Fibroblast of villous mesenchyme (primary cell): ENCODE results near the gene KSR2. TPM values are rescaled to one million over a fixed set of nuclear protein-coding genes. Genes with fewer than 3 reads are reported as not detected.

Experiments
- DNase-seq: peaks from one replicate; pipeline ENCODE4 v3.0.0-alpha.2; 2010; ENCODE audit warnings: low read depth
- H3K4me3 ChIP-seq: 2 replicates; pipeline ENCODE4 v1.5.1; 2011; ENCODE audit warnings: low read depth, mild to moderate bottlenecking, low read length
- total RNA-seq: library from RNA; depleted of rRNA; stranded (reverse); fragments of >200 nt; gene quantifications from 2 replicates; pipeline ENCODE4 v1.2.3, GENCODE V29; 2012
- TF ChIP-seq, protein P1 (sequence below): IDR thresholded peaks from 2 replicates; pipeline ENCODE4 v1.5.1; 2012; ENCODE audit warnings: low read depth, mild to moderate bottlenecking, low read length; ENCODE audit not compliant: insufficient read depth

KSR2 gene
- total RNA-seq, 1 donor: not detected

DNA sequence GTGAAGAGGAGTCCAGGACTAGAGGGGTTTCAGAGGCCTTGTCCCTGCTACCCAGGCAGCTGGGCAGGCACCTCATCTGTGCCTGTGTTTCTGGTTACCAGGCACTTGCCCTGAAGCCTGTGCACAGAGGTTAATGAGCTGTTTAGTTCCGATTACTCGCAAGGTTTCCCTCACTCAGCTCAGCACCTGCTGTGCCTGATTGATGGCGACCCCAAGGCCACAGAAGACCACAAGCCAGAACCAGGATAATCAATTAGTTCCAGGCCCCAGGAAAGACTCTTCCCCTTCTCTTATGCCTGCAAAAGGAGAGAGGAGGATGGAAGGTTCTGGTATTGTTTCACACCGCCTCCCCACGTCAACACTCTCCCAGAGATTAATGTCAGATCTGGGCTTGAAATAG is 518.6 kb downstream of the KSR2 start:
- DNase-seq: no peak
- no peak overlapping the region for H3K4me3 ChIP-seq
- TF ChIP-seq, protein P1, sequence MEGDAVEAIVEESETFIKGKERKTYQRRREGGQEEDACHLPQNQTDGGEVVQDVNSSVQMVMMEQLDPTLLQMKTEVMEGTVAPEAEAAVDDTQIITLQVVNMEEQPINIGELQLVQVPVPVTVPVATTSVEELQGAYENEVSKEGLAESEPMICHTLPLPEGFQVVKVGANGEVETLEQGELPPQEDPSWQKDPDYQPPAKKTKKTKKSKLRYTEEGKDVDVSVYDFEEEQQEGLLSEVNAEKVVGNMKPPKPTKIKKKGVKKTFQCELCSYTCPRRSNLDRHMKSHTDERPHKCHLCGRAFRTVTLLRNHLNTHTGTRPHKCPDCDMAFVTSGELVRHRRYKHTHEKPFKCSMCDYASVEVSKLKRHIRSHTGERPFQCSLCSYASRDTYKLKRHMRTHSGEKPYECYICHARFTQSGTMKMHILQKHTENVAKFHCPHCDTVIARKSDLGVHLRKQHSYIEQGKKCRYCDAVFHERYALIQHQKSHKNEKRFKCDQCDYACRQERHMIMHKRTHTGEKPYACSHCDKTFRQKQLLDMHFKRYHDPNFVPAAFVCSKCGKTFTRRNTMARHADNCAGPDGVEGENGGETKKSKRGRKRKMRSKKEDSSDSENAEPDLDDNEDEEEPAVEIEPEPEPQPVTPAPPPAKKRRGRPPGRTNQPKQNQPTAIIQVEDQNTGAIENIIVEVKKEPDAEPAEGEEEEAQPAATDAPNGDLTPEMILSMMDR: no peak

DNA sequence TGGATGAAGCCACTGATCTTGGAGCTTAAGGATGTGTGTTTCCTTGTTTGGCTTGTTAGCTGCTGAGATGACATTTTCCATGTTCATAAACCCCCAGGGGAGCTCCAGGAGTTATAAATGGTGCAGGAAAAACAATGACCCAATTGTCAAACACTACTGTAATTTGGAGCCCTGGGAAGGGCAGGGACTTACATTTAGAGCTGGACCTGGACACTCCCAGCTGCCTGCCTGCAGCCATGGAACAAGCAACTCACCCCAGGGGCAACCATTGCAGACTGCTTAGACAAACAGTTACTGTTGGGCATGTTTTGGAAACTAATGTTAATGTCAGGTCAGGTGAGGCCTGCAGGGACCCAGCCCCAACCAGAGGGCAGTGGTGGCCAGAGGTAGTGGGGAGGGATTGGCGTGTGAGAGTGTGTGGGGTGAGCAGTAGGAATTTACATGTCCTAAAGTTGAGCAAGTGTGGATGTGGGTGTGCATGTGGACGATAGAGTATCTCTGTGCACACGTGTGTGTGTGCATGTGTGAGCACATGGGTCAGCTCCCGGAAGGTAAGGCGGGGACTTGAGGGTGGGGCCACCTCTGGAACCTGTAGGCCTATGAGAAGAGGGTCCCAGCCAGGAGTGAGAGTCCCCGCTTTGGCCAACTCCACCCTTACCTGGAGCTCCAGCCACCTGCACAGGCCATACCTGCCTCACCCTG is 521.0 kb downstream of the KSR2 start:
- TF ChIP-seq, protein P1: no peak
- no peak for DNase-seq

DNA sequence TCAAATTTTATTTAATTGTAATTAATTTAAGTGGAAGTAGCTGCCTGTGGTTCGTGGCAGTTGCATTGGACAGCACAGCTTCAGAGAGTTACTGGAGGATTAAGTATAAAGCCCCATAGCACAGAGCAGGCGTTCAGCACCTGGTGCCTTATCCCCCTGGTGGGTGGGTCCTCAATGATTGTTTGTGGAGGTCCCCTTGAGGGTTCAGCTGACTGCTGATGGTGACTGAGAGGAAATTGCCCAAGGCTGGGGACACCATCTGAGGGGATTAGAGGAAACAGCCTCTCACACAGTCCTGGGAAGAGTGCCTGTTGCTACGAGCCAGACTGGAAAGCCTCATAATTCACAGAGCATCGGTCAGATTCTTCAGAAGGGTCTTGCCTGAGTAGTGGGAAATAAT is 524.0 kb downstream of the KSR2 start:
- TF ChIP-seq, protein P1: no peak
- no peak overlapping the region for H3K4me3 ChIP-seq
- no peak for DNase-seq

More for the DNA sequence above, 521.0 kb downstream of the KSR2 start:
- no peak overlapping the region for H3K4me3 ChIP-seq

DNA sequence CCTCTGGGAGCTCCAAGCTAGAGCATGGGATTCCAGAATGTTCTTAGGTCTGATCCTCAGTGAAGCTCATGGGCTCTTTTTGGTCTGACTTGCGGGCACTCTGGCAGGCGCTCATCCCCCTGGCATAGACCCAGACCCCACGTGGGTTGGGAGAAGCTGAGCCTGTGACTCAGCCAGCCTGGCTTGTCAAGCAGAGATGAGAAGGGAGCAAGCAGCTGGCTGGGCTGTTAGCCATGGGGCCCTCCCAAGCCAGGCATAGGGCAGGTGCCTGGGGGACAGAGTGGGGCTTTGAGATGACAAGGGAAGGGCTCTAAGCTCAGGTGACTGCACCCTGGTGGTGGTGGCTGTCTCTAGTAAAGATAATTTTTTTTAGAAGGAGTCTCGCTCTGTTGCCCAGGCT is 527.0 kb downstream of the KSR2 start:
- TF ChIP-seq, protein P1: no peak
- DNase-seq: no peak

DNA sequence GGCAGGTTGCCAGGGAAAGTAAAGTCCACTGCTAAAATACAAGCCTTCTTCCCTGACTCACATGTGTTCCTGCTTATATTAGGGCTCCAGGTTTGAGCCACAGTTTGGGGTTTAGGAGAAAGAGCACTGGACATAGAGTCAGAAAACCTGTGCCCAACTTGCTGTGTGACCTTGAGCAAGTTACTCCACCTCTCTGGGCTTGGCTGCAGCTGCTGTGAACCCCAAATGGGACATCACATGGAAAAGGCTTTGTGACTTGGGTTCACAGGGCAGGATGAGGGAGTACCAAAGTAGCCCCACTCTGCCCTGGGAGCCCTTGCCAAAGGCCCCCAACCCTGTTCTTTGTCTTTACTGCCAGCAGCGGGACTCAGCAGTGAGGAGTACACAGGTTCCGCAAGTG is 528.4 kb downstream of the KSR2 start:
- no peak for DNase-seq
- H3K4me3 ChIP-seq: no peak overlapping the region
- TF ChIP-seq, protein P1: no peak

More for the DNA sequence above, 527.0 kb downstream of the KSR2 start:
- no peak overlapping the region for H3K4me3 ChIP-seq

DNA sequence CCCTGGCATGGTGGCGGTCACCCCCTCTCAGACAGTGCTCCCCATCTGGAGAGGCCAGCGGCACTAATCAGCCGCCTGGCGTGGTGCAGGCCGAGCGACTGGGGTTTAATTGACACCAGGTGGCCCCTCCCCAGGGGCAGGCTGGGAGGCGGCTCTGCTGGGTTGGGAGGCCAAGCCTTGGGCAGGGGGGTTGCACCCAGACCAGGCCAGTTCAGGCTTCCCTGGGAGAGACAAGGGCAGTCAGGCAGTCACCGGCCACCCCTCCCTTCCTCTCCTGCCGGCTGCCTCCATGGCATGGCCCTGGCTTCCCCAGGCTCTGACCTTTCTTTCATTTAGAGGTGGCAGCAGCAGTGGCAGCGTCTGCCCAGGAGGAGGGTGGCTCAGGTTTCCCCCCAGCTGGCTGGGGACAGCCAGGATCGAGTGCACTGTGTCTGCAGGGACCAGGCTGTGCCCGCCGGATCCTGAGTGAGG is 529.2 kb downstream of the KSR2 start:
- no peak for DNase-seq
- no peak overlapping the region for H3K4me3 ChIP-seq
- TF ChIP-seq, protein P1: no peak

DNA sequence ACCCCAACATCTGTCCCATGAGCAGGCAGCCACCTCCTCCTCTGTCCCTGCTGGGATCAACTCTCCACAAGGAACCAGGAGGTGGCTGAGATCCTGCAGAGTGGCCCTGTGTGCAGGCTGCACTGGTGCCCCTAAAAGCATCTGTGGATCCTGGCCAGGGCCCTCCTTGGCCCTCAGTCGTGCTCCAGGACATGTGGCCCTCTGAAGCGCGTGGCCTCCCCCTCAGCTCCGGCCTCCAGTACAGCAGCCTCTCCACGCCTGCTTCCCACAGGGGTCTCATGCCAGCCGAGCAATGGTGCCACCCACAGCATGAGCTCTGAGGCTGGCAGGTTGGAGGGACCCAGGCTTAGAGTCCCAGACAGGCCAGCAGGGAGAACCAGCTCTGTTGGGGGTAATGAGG is 530.0 kb downstream of the KSR2 start:
- no peak for DNase-seq
- TF ChIP-seq, protein P1: no peak
- H3K4me3 ChIP-seq: no peak overlapping the region
